OCI-LY7 (cell line): ENCODE data around the gene GRK5. TPM values are rescaled to one million over a fixed set of nuclear protein-coding genes. Genes with fewer than 3 reads are reported as not detected.

ENCODE experiments used
- BruUV-seq: library from RNA; stranded (reverse); fragments of 400-500 nt; replicated peaks from 2 replicates; lab custom pipeline; 2021; lab: Mats Ljungman, UMichigan
- CTCF ChIA-PET: fragments of 300-600 bp; sonication (Branson Sonifier 250); formaldehyde crosslinking; loops from one replicate; lab custom pipeline; 2022; ENCODE audit warnings: antibody characterized with exemption; ENCODE audit not compliant: unreplicated experiment; lab: Charles Lee
- POLR2A ChIA-PET: fragments of 300-600 bp; sonication (Branson Sonifier 250); formaldehyde crosslinking; loops from one replicate; lab custom pipeline; 2022; ENCODE audit warnings: antibody characterized with exemption; lab: Charles Lee
- DNase-seq: peaks from one replicate; pipeline ENCODE4 v3.0.0-alpha.2; 2015; ENCODE audit warnings: low spot score
- H2AFZ ChIP-seq: fragments of 200-600 bp; sonication (generic), shearing (Covaris generic); 2 replicates; pipeline ENCODE4 v1.6.1; 2014; ENCODE audit warnings: mild to moderate bottlenecking, antibody characterized with exemption, low read length, moderate library complexity
- H3K27ac ChIP-seq: fragments of 200-600 bp; sonication (generic); 2 replicates; pipeline ENCODE4 v1.5.1; 2014; ENCODE audit warnings: mixed run types, low read depth, mild to moderate bottlenecking, moderate library complexity, low read length, inconsistent platforms; ENCODE audit not compliant: poor library complexity, severe bottlenecking
- H3K36me3 ChIP-seq: fragments of 200-600 bp; sonication (generic); 2 replicates; pipeline ENCODE4 v1.6.1; 2014; ENCODE audit warnings: mild to moderate bottlenecking, antibody characterized with exemption, low read length, moderate library complexity, mixed read lengths; ENCODE audit not compliant: insufficient read depth
- H3K4me1 ChIP-seq: fragments of 200-600 bp; sonication (generic); 2 replicates; pipeline ENCODE4 v1.5.1; 2014; ENCODE audit warnings: mild to moderate bottlenecking, low read length; ENCODE audit not compliant: insufficient read depth, poor library complexity, severe bottlenecking
- H3K4me2 ChIP-seq: fragments of 200-600 bp; sonication (generic); 2 replicates; pipeline ENCODE4 v1.6.1; 2014; ENCODE audit warnings: mild to moderate bottlenecking, low read length
- H3K4me3 ChIP-seq: fragments of 200-600 bp; sonication (generic); 2 replicates; pipeline ENCODE4 v1.5.1; 2014; ENCODE audit warnings: mild to moderate bottlenecking, low read depth, low read length; ENCODE audit not compliant: poor library complexity, severe bottlenecking
- H3K79me2 ChIP-seq: fragments of 200-600 bp; sonication (generic); 2 replicates; pipeline ENCODE4 v1.6.1; 2016; ENCODE audit warnings: low read depth, mild to moderate bottlenecking, low read length, moderate library complexity, mixed read lengths; ENCODE audit not compliant: insufficient read depth
- H3K9me2 ChIP-seq: fragments of 200-600 bp; sonication (generic); 2 replicates; pipeline ENCODE4 v1.6.1; 2016; ENCODE audit warnings: mild to moderate bottlenecking, low read length, mixed read lengths; ENCODE audit not compliant: insufficient read depth
- H3K9me3 ChIP-seq: fragments of 200-600 bp; sonication (generic); 2 replicates; pipeline ENCODE4 v1.6.1; 2014; ENCODE audit warnings: mild to moderate bottlenecking, mixed run types, low read length, mixed read lengths
- H4K20me1 ChIP-seq: fragments of 200-600 bp; sonication (generic); 2 replicates; pipeline ENCODE4 v1.6.1; 2014; ENCODE audit warnings: mild to moderate bottlenecking, antibody characterized with exemption, low read length, moderate library complexity, mixed read lengths; ENCODE audit not compliant: insufficient read depth
- CTCF ChIP-seq: fragments of 200-600 bp; sonication (generic); conservative IDR thresholded peaks from 2 replicates; pipeline ENCODE4 v1.5.1; 2014; ENCODE audit warnings: mild to moderate bottlenecking, antibody characterized with exemption, low read length, moderate library complexity, mixed read lengths
- EZH2phosphoT487 ChIP-seq: fragments of 200-600 bp; sonication (generic); IDR thresholded peaks from 2 replicates; pipeline ENCODE4 v1.6.1; 2018; ENCODE audit warnings: low read depth, borderline replicate concordance, mild to moderate bottlenecking, mixed run types, antibody characterized with exemption, low read length, moderate library complexity, mixed read lengths
- intact Hi-C: fragments of 100-400 bp; cut with micrococcal nuclease; formaldehyde crosslinking; loops from one replicate; pipeline ENCODE4 v1.10.0; 2022; ENCODE audit not compliant: unreplicated experiment
- total RNA-seq, 2 experiments: library from RNA; depleted of rRNA in 1 of 2; stranded (reverse); fragments of >200 nt in 1 of 2; shearing (Covaris generic) in 1 of 2; gene quantifications; 2 replicates each; pipeline ENCODE4 v1.2.3, GENCODE V29; 2014 to 2022

The GRK5 gene
- total RNA-seq, 2 experiments from 2014 or later, result 4.7 to 10.2 TPM

GRCh38 chr10:119221666-119222065 is 14.3 kb downstream of the GRK5 start:
- no peaks in the 10 kb centered on the region for H3K4me1 ChIP-seq
- ChIA-PET CTCF (no interaction called here), POLR2A (interaction anchor here (0.5 to 1.5 kb wide), 3 partner anchors 11 to 155 kb away, joined by 3 to 5 read pairs (median 3); no protein-coding TSS in a partner anchor)
- DNase-seq, result no peak
- H2AFZ ChIP-seq, result no peak overlapping the region
- intact Hi-C loops, result no loop called here
- no peak overlapping the region for H3K4me2 ChIP-seq
- H3K36me3 ChIP-seq, result no peaks in the 10 kb centered on the region
- H3K79me2 ChIP-seq, result no peaks in the 10 kb centered on the region
- no peak overlapping the region for H3K27ac ChIP-seq
- H3K4me3 ChIP-seq, result no peak overlapping the region
- no peaks in the 10 kb centered on the region for H3K9me2 ChIP-seq
- no peaks in the 10 kb centered on the region for H4K20me1 ChIP-seq
- no TSS peak for BruUV-seq
- no peaks in the 10 kb centered on the region for H3K9me3 ChIP-seq
- TF ChIP-seq EZH2phosphoT487, result no peak
- TF ChIP-seq CTCF, result no peak

- no peak for DNase-seq
- intact Hi-C loops, result no loop called here
- no peaks in the 10 kb centered on the region for H4K20me1 ChIP-seq
- H2AFZ ChIP-seq, result no peak overlapping the region
- no peak overlapping the region for H3K4me3 ChIP-seq
- no peaks in the 10 kb centered on the region for H3K9me2 ChIP-seq
- H3K9me3 ChIP-seq, result no peaks in the 10 kb centered on the region
- H3K27ac ChIP-seq, result no peak overlapping the region
- no peak for TF ChIP-seq CTCF
- TF ChIP-seq EZH2phosphoT487, result no peak
- H3K4me1 ChIP-seq, result no peaks in the 10 kb centered on the region
- no peak overlapping the region for H3K4me2 ChIP-seq
- ChIA-PET POLR2A (interaction anchor here (1.2 to 1.5 kb wide), 2 partner anchors 10 to 26 kb away, joined by 3 to 5 read pairs; no protein-coding TSS in a partner anchor), CTCF (no interaction called here)
- BruUV-seq, result no TSS peak
- H3K36me3 ChIP-seq, result no peaks in the 10 kb centered on the region
- H3K79me2 ChIP-seq, result no peaks in the 10 kb centered on the region
These were observed 15.2 kb downstream of the GRK5 start for GRCh38 chr10:119222537-119222936.

- Histone ChIP-seq H3K36me3 (no peaks in the 10 kb centered on the region), H3K79me2 (no peaks in the 10 kb centered on the region), H3K9me2 (no peaks in the 10 kb centered on the region), H3K4me2 (no peak overlapping the region), H3K27ac (no peak overlapping the region), H4K20me1 (no peaks in the 10 kb centered on the region), H2AFZ (no peak overlapping the region), H3K4me3 (no peak overlapping the region), H3K4me1 (no peaks in the 10 kb centered on the region), H3K9me3 (no peaks in the 10 kb centered on the region)
- no TSS peak for BruUV-seq
- TF ChIP-seq EZH2phosphoT487, result no peak
- TF ChIP-seq CTCF, result no peak
- DNase-seq, result no peak
- intact Hi-C loops, result no loop called here
- ChIA-PET POLR2A (interaction anchor here (1.2 to 1.5 kb wide), 2 partner anchors 9 to 25 kb away, joined by 3 to 5 read pairs; no protein-coding TSS in a partner anchor), CTCF (no interaction called here)
These were observed 15.6 kb downstream of the GRK5 start for GRCh38 chr10:119222966-119223386.
